K562 (cell line): ENCODE measurements around the gene TNMD. TPM values are rescaled to one million over a fixed set of nuclear protein-coding genes. Genes with fewer than 3 reads are reported as not detected.

Source experiments
- ATAC-seq: fragments of 200-7000 bp; cut with Tn5 transposase; 3 replicates; pipeline ENCODE4 v1.9.1; 2020; ENCODE audit warnings: moderate library complexity
- BruUV-seq: library from RNA; stranded (reverse); fragments of 400-500 nt; replicated peaks from 2 replicates; lab custom pipeline; 2021; lab: Mats Ljungman, UMichigan
- CTCF ChIA-PET: fragments of 300-600 bp; formaldehyde crosslinking; extraction: SDS; loops from one replicate; lab custom pipeline; 2021; ENCODE audit warnings: low intra/inter-chr PET ratio; lab: Yijun Ruan, JAX
- POLR2A ChIA-PET: fragments of 300-600, 350-650 bp; sonication (Branson Sonifier 250); formaldehyde crosslinking; extraction: SDS; loops from one replicate; lab custom pipeline; 2021; ENCODE audit warnings: antibody characterized with exemption, inconsistent platforms; lab: Yijun Ruan, JAX
- DNase-seq, 4 experiments: peaks; one replicate each; pipeline versions ENCODE4 v3.0.0 to v3.0.0-alpha.2; 2011 to 2018; ENCODE audit warnings: low spot score in 3 of 4, mixed read lengths in 3 of 4; ENCODE audit errors: extremely low read depth in 1 of 4
- FAIRE-seq: peaks from 2 replicates; lab custom pipeline; 2011; peaks lifted over from hg19 to GRCh38; lab: Jason Lieb, UNC
- H2AFZ ChIP-seq: 2 replicates; pipeline ENCODE4 v1.6.0; 2011; ENCODE audit warnings: low read depth, low read length, control low read depth, inconsistent platforms
- H3K27ac ChIP-seq: fragments of 200-600 bp; 3 replicates; pipeline ENCODE4 v1.8.0; 2011; ENCODE audit warnings: low read depth, mild to moderate bottlenecking, control low read depth, inconsistent platforms, low read length, moderate library complexity, mixed read lengths; ENCODE audit errors: extremely low read depth
- H3K27me3 ChIP-seq, 2 experiments: fragments of 300-600 bp in 1 of 2; 2 replicates in 1 of 2; 3 replicates in 1 of 2; pipeline versions ENCODE4 v1.6.0 to v1.8.0; 2011; ENCODE audit warnings: inconsistent platforms in 2 of 2, low read length in 2 of 2, mild to moderate bottlenecking in 1 of 2, mixed read lengths in 1 of 2, moderate library complexity in 1 of 2; ENCODE audit not compliant: control insufficient read depth in 2 of 2, insufficient read depth in 2 of 2
- H3K36me3 ChIP-seq: fragments of 300-600 bp; 3 replicates; pipeline ENCODE4 v1.8.0; 2011; ENCODE audit warnings: mild to moderate bottlenecking, low read length, inconsistent platforms; ENCODE audit not compliant: control insufficient read depth, insufficient read depth
- H3K4me1 ChIP-seq, 2 experiments: fragments of 200-600 bp in 1 of 2; replicated peaks in 1 of 2; 2 replicates in 1 of 2; 3 replicates in 1 of 2; pipeline versions ENCODE4 v1.5.1 to v1.8.0; 2011; ENCODE audit warnings: inconsistent platforms in 2 of 2, low read length in 2 of 2, mild to moderate bottlenecking in 1 of 2, mixed read lengths in 1 of 2, moderate library complexity in 1 of 2; ENCODE audit not compliant: control insufficient read depth in 2 of 2, insufficient read depth in 2 of 2
- H3K4me2 ChIP-seq: 2 replicates; pipeline ENCODE4 v1.6.1; 2011; ENCODE audit warnings: low read length, control low read depth, inconsistent platforms, mixed read lengths; ENCODE audit not compliant: insufficient read depth
- H3K4me3 ChIP-seq: fragments of 200-600 bp; sonication (generic), shearing (Covaris generic); 2 replicates; pipeline ENCODE4 v1.5.1; 2016; ENCODE audit warnings: control low read depth, inconsistent platforms
- H3K79me2 ChIP-seq: fragments of 200-600 bp; 3 replicates; pipeline ENCODE4 v1.8.0; 2011; ENCODE audit warnings: low read length, inconsistent platforms; ENCODE audit not compliant: control insufficient read depth, insufficient read depth
- H3K9ac ChIP-seq, 2 experiments: 2 replicates each; pipeline versions ENCODE4 v1.6.0 to v1.6.1; 2011; ENCODE audit warnings: low read depth in 2 of 2, low read length in 2 of 2, control low read depth in 1 of 2, inconsistent platforms in 1 of 2, mild to moderate bottlenecking in 1 of 2, mixed read lengths in 1 of 2; ENCODE audit not compliant: insufficient read depth in 1 of 2
- H3K9me1 ChIP-seq: one replicate; pipeline ENCODE4 v1.6.0; 2011; ENCODE audit warnings: inconsistent platforms, mild to moderate bottlenecking, low read length, moderate library complexity; ENCODE audit not compliant: control insufficient read depth, insufficient read depth
- H3K9me3 ChIP-seq: replicated peaks from 2 replicates; pipeline ENCODE4 v1.5.1; 2011; ENCODE audit warnings: low read depth, low read length, inconsistent platforms; ENCODE audit not compliant: control insufficient read depth, insufficient read depth
- H4K20me1 ChIP-seq: replicated peaks from 2 replicates; pipeline ENCODE4 v1.6.1; 2011; ENCODE audit warnings: low read length, inconsistent platforms, mixed read lengths; ENCODE audit not compliant: control insufficient read depth, insufficient read depth
- FOXM1 ChIP-seq, 2 experiments: fragments of 450-650 bp in 1 of 2; sonication (generic) in 1 of 2; formaldehyde crosslinking in 1 of 2; IDR thresholded peaks; 2 replicates each; pipeline versions ENCODE4 v1.6.1 to v1.9.0; 2017 to 2022; ENCODE audit warnings: low read depth in 2 of 2, mild to moderate bottlenecking in 2 of 2, missing genetic modification reagents in 1 of 2, moderate library complexity in 1 of 2
- HDAC3 ChIP-seq: fragments of 450-650 bp; IDR thresholded peaks from 2 replicates; pipeline ENCODE4 v1.6.1; 2018; ENCODE audit warnings: borderline replicate concordance, mild to moderate bottlenecking, moderate library complexity; ENCODE audit not compliant: partially characterized antibody
- KAT8 ChIP-seq: fragments of 450-650 bp; IDR thresholded peaks from 2 replicates; pipeline ENCODE4 v1.6.1; 2016; ENCODE audit warnings: low read depth, mild to moderate bottlenecking
- MNT ChIP-seq, 2 experiments: fragments of 450-650 bp; conservative IDR thresholded peaks; 2 replicates each; pipeline ENCODE4 v1.6.1; 2017; ENCODE audit warnings: mild to moderate bottlenecking in 2 of 2, moderate library complexity in 2 of 2
- NFE2L1 ChIP-seq: fragments of 450-650 bp; IDR thresholded peaks from 2 replicates; pipeline ENCODE4 v1.6.1; 2016; ENCODE audit warnings: missing genetic modification characterization, low read depth, mild to moderate bottlenecking, missing compliant biosample characterization, moderate library complexity, borderline replicate concordance
- POLR2B ChIP-seq: fragments of 450-650 bp; IDR thresholded peaks from 2 replicates; pipeline ENCODE4 v1.6.1; 2018; ENCODE audit warnings: low read depth; ENCODE audit not compliant: partially characterized antibody
- PRMT5 ChIP-seq: sonication (generic); formaldehyde crosslinking; IDR thresholded peaks from 2 replicates; pipeline ENCODE4 v1.5.0; 2020; ENCODE audit warnings: missing genetic modification reagents
- RBFOX2 ChIP-seq: fragments of 200-400 bp; formaldehyde crosslinking; IDR thresholded peaks from 2 replicates; pipeline ENCODE4 v1.6.1; 2017; ENCODE audit warnings: low read depth, mild to moderate bottlenecking, low read length, moderate library complexity
- ZBTB17 ChIP-seq: fragments of 450-650 bp; formaldehyde crosslinking; IDR thresholded peaks from 2 replicates; pipeline ENCODE4 v1.4.0; 2020; ENCODE audit warnings: mild to moderate bottlenecking
- ZNF12 ChIP-seq: sonication (generic); formaldehyde crosslinking; IDR thresholded peaks from 2 replicates; pipeline ENCODE4 v1.4.0; 2020; ENCODE audit warnings: mild to moderate bottlenecking, missing genetic modification reagents
- ZNF146 ChIP-seq: IDR thresholded peaks from one replicate; pipeline ENCODE4 v1.6.1; 2018; ENCODE audit warnings: missing compliant biosample characterization; ENCODE audit not compliant: unreplicated experiment
- WGBS: fragments of 100-300 bp; shearing (Covaris generic); methylation state at CpG from one replicate; pipeline ENCODE4 v1.1.6; 2016; ENCODE audit warnings: low coverage, mixed read lengths; ENCODE audit not compliant: insufficient coverage; ENCODE audit errors: missing lambda C conversion rate; 5-methylcytosine and 5-hydroxymethylcytosine counted together
- in situ Hi-C: fragments of 300-500 bp; cut with MboI; formaldehyde crosslinking; loops from 4 replicates; pipeline ENCODE4 v1.15.0; 2018; ENCODE audit warnings: inconsistent platforms, mixed read lengths
- intact Hi-C: fragments of 100-400 bp; cut with micrococcal nuclease; formaldehyde crosslinking; loops from 2 replicates; pipeline ENCODE4 v1.14.2; 2022
- polyA plus RNA-seq, 8 experiments: library from polyadenylated mRNA; depleted of rRNA in 4 of 8; stranded (reverse) in 5 of 8; unstranded in 3 of 8; fragments of >200 nt; fragmentation: Nextera tagmentation in 2 of 8; fragmentation: Illumina TruSeq in 1 of 8; extraction: Ambion mirVana in 2 of 8; extraction: Trizol in 1 of 8; gene quantifications; 2 replicates each; pipeline versions ENCODE4 v1.2.1 to v1.2.3, GENCODE V29; 2011 to 2014; ENCODE audit warnings: inconsistent platforms in 1 of 8, missing spikeins in 1 of 8
- total RNA-seq, 7 experiments: library from RNA; depleted of rRNA in 6 of 7; stranded (reverse); fragments of >200 nt in 6 of 7; fragmentation: Illumina TruSeq in 2 of 7; extraction: Trizol in 2 of 7; gene quantifications; 2 replicates each; pipeline versions ENCODE4 v1.2.1 to v1.2.3, GENCODE V29; 2011 to 2021; ENCODE audit warnings: low replicate concordance in 1 of 7
- TF ChIP-seq, protein P1 (sequence below): sonication (generic); formaldehyde crosslinking; IDR thresholded peaks from 2 replicates; pipeline ENCODE4 v1.8.0; 2022; ENCODE audit warnings: mild to moderate bottlenecking, missing genetic modification reagents
- TF ChIP-seq, protein P2 (sequence below): fragments of 250-450 bp; sonication (Bioruptor Pico); IDR thresholded peaks from 2 replicates; pipeline ENCODE4 v1.4.0; 2020
- TF ChIP-seq, protein P3 (sequence below): fragments of 250-450 bp; sonication (Bioruptor Pico); IDR thresholded peaks from 2 replicates; pipeline ENCODE4 v1.8.0; 2022; ENCODE audit warnings: inconsistent platforms

TNMD gene
- total and polyA plus RNA-seq, 9 of the 15 experiments (the other 6 are each of a cell fraction or from before 2014, with no cell fraction given) = not detected

DNA sequence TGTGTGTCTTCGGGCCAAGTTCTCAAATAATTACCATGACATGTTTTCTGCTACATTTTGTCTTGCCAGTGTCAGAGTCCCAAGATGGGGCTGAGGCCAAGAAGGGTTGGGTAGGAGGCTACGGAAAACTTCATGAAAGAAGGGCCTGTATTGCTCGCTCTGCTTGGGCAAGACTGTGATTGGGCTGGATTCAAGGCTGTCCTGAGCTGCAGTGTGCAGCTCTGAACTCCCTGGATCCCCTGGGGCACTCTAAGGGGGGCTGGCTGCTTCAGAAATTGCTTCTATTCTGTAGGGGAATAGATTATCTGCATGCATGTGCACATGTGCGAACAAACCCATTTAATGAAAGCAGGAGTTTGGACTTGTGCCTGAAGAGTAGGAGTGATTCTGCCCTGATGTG is 38.3 kb downstream of the TNMD start:
- H3K79me2 ChIP-seq = no peaks in the 10 kb centered on the region
- no peaks in the 10 kb centered on the region for H3K9me3 ChIP-seq
- ChIA-PET POLR2A (no interaction called here), CTCF (no interaction called here)
- H3K4me1 ChIP-seq = no peaks in the 10 kb centered on the region
- no peak overlapping the region for H2AFZ ChIP-seq
- no peak overlapping the region for H3K4me2 ChIP-seq
- intact Hi-C loops = no loop called here
- no peaks in the 10 kb centered on the region for H3K9me1 ChIP-seq
- H3K4me3 ChIP-seq = no peak overlapping the region
- no peak for DNase-seq
- no peaks in the 10 kb centered on the region for H3K27me3 ChIP-seq
- no peak overlapping the region for H3K9ac ChIP-seq
- ATAC-seq = no peak
- in situ Hi-C loops = no loop called here
- no peak overlapping the region for H3K27ac ChIP-seq
- no peaks in the 10 kb centered on the region for H4K20me1 ChIP-seq
- FAIRE-seq = no peak
- 0% methylated on average over 4 of the region's 4 CpGs for WGBS
- no TSS peak for BruUV-seq
- no peaks in the 10 kb centered on the region for H3K36me3 ChIP-seq
- TF ChIP-seq, protein P1, sequence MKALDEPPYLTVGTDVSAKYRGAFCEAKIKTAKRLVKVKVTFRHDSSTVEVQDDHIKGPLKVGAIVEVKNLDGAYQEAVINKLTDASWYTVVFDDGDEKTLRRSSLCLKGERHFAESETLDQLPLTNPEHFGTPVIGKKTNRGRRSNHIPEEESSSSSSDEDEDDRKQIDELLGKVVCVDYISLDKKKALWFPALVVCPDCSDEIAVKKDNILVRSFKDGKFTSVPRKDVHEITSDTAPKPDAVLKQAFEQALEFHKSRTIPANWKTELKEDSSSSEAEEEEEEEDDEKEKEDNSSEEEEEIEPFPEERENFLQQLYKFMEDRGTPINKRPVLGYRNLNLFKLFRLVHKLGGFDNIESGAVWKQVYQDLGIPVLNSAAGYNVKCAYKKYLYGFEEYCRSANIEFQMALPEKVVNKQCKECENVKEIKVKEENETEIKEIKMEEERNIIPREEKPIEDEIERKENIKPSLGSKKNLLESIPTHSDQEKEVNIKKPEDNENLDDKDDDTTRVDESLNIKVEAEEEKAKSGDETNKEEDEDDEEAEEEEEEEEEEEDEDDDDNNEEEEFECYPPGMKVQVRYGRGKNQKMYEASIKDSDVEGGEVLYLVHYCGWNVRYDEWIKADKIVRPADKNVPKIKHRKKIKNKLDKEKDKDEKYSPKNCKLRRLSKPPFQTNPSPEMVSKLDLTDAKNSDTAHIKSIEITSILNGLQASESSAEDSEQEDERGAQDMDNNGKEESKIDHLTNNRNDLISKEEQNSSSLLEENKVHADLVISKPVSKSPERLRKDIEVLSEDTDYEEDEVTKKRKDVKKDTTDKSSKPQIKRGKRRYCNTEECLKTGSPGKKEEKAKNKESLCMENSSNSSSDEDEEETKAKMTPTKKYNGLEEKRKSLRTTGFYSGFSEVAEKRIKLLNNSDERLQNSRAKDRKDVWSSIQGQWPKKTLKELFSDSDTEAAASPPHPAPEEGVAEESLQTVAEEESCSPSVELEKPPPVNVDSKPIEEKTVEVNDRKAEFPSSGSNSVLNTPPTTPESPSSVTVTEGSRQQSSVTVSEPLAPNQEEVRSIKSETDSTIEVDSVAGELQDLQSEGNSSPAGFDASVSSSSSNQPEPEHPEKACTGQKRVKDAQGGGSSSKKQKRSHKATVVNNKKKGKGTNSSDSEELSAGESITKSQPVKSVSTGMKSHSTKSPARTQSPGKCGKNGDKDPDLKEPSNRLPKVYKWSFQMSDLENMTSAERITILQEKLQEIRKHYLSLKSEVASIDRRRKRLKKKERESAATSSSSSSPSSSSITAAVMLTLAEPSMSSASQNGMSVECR (CRISPR knock-in tag) = no peak
- TF ChIP-seq RBFOX2 = no peak
- no peak for TF ChIP-seq FOXM1 (IDR thresholded peaks at IDR 0.05; ENCODE audit: low read depth)
- TF ChIP-seq FOXM1 (CRISPR knock-in tag; IDR thresholded peaks at IDR 0.05; ENCODE audit: low read depth) = no peak
- no peak for TF ChIP-seq KAT8
- TF ChIP-seq, protein P2, sequence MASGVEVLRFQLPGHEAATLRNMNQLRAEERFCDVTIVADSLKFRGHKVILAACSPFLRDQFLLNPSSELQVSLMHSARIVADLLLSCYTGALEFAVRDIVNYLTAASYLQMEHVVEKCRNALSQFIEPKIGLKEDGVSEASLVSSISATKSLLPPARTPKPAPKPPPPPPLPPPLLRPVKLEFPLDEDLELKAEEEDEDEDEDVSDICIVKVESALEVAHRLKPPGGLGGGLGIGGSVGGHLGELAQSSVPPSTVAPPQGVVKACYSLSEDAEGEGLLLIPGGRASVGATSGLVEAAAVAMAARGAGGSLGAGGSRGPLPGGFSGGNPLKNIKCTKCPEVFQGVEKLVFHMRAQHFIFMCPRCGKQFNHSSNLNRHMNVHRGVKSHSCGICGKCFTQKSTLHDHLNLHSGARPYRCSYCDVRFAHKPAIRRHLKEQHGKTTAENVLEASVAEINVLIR (CRISPR knock-in tag) = no peak
- TF ChIP-seq POLR2B = no peak
- no peak for TF ChIP-seq HDAC3
- TF ChIP-seq NFE2L1 (tag) = no peak
- TF ChIP-seq ZBTB17 = no peak
- no peak for TF ChIP-seq ZNF146 (CRISPR knock-in tag)
- TF ChIP-seq MNT (conservative IDR thresholded peaks at IDR 0.05) = no peak
- no peak for TF ChIP-seq ZNF12 (CRISPR knock-in tag)
- TF ChIP-seq, protein P3, sequence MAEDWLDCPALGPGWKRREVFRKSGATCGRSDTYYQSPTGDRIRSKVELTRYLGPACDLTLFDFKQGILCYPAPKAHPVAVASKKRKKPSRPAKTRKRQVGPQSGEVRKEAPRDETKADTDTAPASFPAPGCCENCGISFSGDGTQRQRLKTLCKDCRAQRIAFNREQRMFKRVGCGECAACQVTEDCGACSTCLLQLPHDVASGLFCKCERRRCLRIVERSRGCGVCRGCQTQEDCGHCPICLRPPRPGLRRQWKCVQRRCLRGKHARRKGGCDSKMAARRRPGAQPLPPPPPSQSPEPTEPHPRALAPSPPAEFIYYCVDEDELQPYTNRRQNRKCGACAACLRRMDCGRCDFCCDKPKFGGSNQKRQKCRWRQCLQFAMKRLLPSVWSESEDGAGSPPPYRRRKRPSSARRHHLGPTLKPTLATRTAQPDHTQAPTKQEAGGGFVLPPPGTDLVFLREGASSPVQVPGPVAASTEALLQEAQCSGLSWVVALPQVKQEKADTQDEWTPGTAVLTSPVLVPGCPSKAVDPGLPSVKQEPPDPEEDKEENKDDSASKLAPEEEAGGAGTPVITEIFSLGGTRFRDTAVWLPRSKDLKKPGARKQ (CRISPR knock-in tag) = no peak
- TF ChIP-seq PRMT5 (CRISPR knock-in tag) = no peak
